HepG2 (cell line): ENCODE measurements around the gene SYTL3. TPM values are rescaled to one million over a fixed set of nuclear protein-coding genes. Genes with fewer than 3 reads are reported as not detected.

ENCODE experiments used
- ATM ChIP-seq: fragments of 450-650 bp; IDR thresholded peaks from 2 replicates; pipeline ENCODE4 v1.7.1; 2017; ENCODE audit warnings: mild to moderate bottlenecking, borderline replicate concordance
- CENPT ChIP-seq: sonication (generic); formaldehyde crosslinking; IDR thresholded peaks from 2 replicates; pipeline ENCODE4 v1.8.0; 2022; ENCODE audit warnings: low read depth, mild to moderate bottlenecking, moderate library complexity, missing genetic modification reagents
- RFX5 ChIP-seq: IDR thresholded peaks from 2 replicates; pipeline ENCODE4 v1.6.1; 2011; ENCODE audit warnings: low read depth, low read length, improper control_type of control experiment
- RXRB ChIP-seq: IDR thresholded peaks from 2 replicates; pipeline ENCODE4 v1.6.1; 2016; ENCODE audit warnings: borderline replicate concordance, missing genetic modification reagents, missing compliant biosample characterization
- SRSF9 ChIP-seq: fragments of 200-400 bp; formaldehyde crosslinking; IDR thresholded peaks from 2 replicates; pipeline ENCODE4 v1.6.1; 2018; ENCODE audit warnings: borderline replicate concordance, mild to moderate bottlenecking, low read depth, low read length; ENCODE audit not compliant: insufficient read depth, poor library complexity, severe bottlenecking
- TEAD3 ChIP-seq: optimal IDR thresholded peaks from 2 replicates; pipeline ENCODE3; 2016; ENCODE audit warnings: borderline replicate concordance
- ZC3H13 ChIP-seq: sonication (generic); formaldehyde crosslinking; IDR thresholded peaks from 2 replicates; pipeline ENCODE4 v1.8.1; 2023; ENCODE audit warnings: mild to moderate bottlenecking, missing genetic modification reagents, moderate library complexity
- ZFP36 ChIP-seq: fragments of 150-350 bp; IDR thresholded peaks from 2 replicates; pipeline ENCODE4 v1.6.1; 2018; ENCODE audit warnings: borderline replicate concordance, low read length, low read depth; ENCODE audit not compliant: partially characterized antibody
- ZNF260 ChIP-seq: sonication (generic); formaldehyde crosslinking; IDR thresholded peaks from 2 replicates; pipeline ENCODE4 v1.4.0; 2020; ENCODE audit warnings: missing genetic modification reagents, low read depth, mild to moderate bottlenecking, borderline replicate concordance
- ZNF883 ChIP-seq: sonication (generic); formaldehyde crosslinking; IDR thresholded peaks from 2 replicates; pipeline ENCODE4 v1.5.1; 2020; ENCODE audit warnings: mild to moderate bottlenecking, missing genetic modification reagents; ENCODE audit errors: not compliant biosample characterization
- polyA plus RNA-seq, 8 experiments: library from polyadenylated mRNA; depleted of rRNA in 3 of 8; stranded (reverse) in 7 of 8; unstranded in 1 of 8; fragments of >200 nt; fragmentation: Illumina TruSeq in 4 of 8; extraction: Trizol in 4 of 8; gene quantifications; 2 replicates each; pipeline versions ENCODE4 v1.2.1 to v1.2.3, GENCODE V29; 2011 to 2016; ENCODE audit warnings: low read depth in 4 of 8, missing spikeins in 1 of 8, mixed read lengths in 1 of 8; ENCODE audit not compliant: insufficient read depth in 1 of 8
- total RNA-seq, 5 experiments: library from RNA; depleted of rRNA; stranded (reverse); fragments of >200 nt; fragmentation: Illumina TruSeq; extraction: Trizol; gene quantifications; 2 replicates each; pipeline ENCODE4 v1.2.3, GENCODE V29; 2016; ENCODE audit warnings: low read depth in 1 of 5
- TF ChIP-seq, protein P1 (sequence below): sonication (generic); formaldehyde crosslinking; IDR thresholded peaks from 2 replicates; pipeline ENCODE4 v1.5.1; 2020; ENCODE audit warnings: missing genetic modification reagents, mild to moderate bottlenecking, borderline replicate concordance
- TF ChIP-seq, protein P2 (sequence below): sonication (generic); formaldehyde crosslinking; IDR thresholded peaks from 2 replicates; pipeline ENCODE4 v1.5.1; 2020; ENCODE audit warnings: missing genetic modification reagents, mild to moderate bottlenecking, borderline replicate concordance
- TF ChIP-seq, protein P3 (sequence below): sonication (generic); formaldehyde crosslinking; IDR thresholded peaks from 2 replicates; pipeline ENCODE4 v1.4.0; 2020; ENCODE audit warnings: missing genetic modification reagents, mild to moderate bottlenecking, borderline replicate concordance
- TF ChIP-seq, protein P4 (sequence below): sonication (generic); formaldehyde crosslinking; IDR thresholded peaks from 2 replicates; pipeline ENCODE4 v1.5.1; 2020; ENCODE audit warnings: missing genetic modification reagents, mild to moderate bottlenecking, borderline replicate concordance

SYTL3 gene
- total and polyA plus RNA-seq, 2 of the 13 experiments (the other 11 are each of a cell fraction or from before 2014, with no cell fraction given) = 0.11 to 0.28 TPM

DNA sequence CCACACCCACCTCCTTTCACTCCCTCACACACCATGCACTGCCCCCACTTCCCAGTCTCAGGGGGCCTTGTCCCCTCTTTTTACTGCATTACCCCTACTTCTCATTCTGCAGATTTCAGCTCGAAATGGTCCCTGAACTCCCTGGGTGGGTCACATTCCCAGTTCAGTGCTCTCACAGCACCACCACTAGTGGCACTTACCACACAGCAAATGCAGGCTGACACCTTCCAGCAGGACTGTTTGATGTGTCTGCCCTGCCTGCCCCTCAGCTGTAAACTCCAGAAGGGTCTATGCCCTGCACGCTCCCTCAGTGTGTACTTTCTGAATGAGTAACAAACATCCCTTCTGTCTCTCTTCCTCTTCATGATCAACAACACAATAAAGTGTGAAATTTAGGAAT lies 9.3 kb upstream of the SYTL3 start (continued):
- TF ChIP-seq, protein P1, sequence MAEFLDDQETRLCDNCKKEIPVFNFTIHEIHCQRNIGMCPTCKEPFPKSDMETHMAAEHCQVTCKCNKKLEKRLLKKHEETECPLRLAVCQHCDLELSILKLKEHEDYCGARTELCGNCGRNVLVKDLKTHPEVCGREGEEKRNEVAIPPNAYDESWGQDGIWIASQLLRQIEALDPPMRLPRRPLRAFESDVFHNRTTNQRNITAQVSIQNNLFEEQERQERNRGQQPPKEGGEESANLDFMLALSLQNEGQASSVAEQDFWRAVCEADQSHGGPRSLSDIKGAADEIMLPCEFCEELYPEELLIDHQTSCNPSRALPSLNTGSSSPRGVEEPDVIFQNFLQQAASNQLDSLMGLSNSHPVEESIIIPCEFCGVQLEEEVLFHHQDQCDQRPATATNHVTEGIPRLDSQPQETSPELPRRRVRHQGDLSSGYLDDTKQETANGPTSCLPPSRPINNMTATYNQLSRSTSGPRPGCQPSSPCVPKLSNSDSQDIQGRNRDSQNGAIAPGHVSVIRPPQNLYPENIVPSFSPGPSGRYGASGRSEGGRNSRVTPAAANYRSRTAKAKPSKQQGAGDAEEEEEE (CRISPR knock-in tag) = no peak
- TF ChIP-seq ZNF260 (CRISPR knock-in tag) = no peak
- TF ChIP-seq, protein P2, sequence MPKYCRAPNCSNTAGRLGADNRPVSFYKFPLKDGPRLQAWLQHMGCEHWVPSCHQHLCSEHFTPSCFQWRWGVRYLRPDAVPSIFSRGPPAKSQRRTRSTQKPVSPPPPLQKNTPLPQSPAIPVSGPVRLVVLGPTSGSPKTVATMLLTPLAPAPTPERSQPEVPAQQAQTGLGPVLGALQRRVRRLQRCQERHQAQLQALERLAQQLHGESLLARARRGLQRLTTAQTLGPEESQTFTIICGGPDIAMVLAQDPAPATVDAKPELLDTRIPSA (CRISPR knock-in tag) = no peak
- TF ChIP-seq ZFP36 = no peak
- TF ChIP-seq, protein P3, sequence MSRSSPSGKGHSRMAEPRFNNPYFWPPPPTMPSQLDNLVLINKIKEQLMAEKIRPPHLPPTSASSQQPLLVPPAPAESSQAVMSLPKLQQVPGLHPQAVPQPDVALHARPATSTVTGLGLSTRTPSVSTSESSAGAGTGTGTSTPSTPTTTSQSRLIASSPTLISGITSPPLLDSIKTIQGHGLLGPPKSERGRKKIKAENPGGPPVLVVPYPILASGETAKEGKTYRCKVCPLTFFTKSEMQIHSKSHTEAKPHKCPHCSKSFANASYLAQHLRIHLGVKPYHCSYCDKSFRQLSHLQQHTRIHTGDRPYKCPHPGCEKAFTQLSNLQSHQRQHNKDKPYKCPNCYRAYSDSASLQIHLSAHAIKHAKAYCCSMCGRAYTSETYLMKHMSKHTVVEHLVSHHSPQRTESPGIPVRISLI (CRISPR knock-in tag) = no peak
- TF ChIP-seq ATM = no peak
- TF ChIP-seq RFX5 = no peak
- peak; percentile 25 for TF ChIP-seq TEAD3 (CRISPR knock-in tag)
- TF ChIP-seq CENPT = no peak
- TF ChIP-seq ZC3H13 = no peak
- TF ChIP-seq SRSF9 = no peak
- no peak for TF ChIP-seq ZNF883 (CRISPR knock-in tag)
- TF ChIP-seq, protein P4, sequence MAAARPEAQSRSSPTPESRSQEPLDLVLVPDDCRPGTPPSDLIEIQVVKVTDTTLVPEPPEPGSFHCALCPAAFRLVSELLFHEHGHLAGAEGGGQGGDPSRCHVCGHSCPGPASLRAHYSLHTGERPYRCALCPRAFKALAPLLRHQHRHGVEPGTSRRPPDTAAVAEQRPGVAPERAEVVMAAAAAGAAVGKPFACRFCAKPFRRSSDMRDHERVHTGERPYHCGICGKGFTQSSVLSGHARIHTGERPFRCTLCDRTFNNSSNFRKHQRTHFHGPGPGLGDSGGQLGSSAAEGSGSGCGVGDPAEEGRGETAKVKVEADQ = no peak
- 0 out of 2 replicates have a peak, but pooled peaks have one; percentile 9 for TF ChIP-seq RXRB (CRISPR knock-in tag)
- TF ChIP-seq, all 625 proteins: peak for 10
